Smooth muscle cell (in vitro differentiated cells): Measurements from ENCODE around the gene SCTR. TPM values are rescaled to one million over a fixed set of nuclear protein-coding genes. Genes with fewer than 3 reads are reported as not detected.

Experiments used
- DNase-seq: peaks from one replicate; lab custom pipeline; 2025; ENCODE audit not compliant: unreplicated experiment; lab: John Stamatoyannopoulos, UW
- H2AFZ ChIP-seq: fragments of 200-600 bp; sonication (generic); 2 replicates; pipeline ENCODE4 v1.6.0; 2016; ENCODE audit warnings: antibody characterized with exemption, low read depth, mild to moderate bottlenecking
- H3F3A ChIP-seq: fragments of 200-600 bp; sonication (generic); 2 replicates; pipeline ENCODE4 v1.6.0; 2017; ENCODE audit warnings: antibody characterized with exemption, low read depth
- H3K27ac ChIP-seq: fragments of 200-600 bp; sonication (generic); 2 replicates; pipeline ENCODE4 v1.5.1; 2016; ENCODE audit warnings: low read depth, mild to moderate bottlenecking
- H3K27me3 ChIP-seq: fragments of 200-600 bp; sonication (generic); 2 replicates; pipeline ENCODE4 v1.6.1; 2016; ENCODE audit warnings: low read depth, mild to moderate bottlenecking
- H3K36me3 ChIP-seq: fragments of 200-600 bp; sonication (generic); 2 replicates; pipeline ENCODE4 v1.5.1; 2016; ENCODE audit warnings: low read depth
- H3K4me1 ChIP-seq: fragments of 200-600 bp; sonication (generic); 2 replicates; pipeline ENCODE4 v1.5.1; 2016; ENCODE audit warnings: low read depth
- H3K4me2 ChIP-seq: fragments of 200-600 bp; sonication (generic); 2 replicates; pipeline ENCODE4 v1.6.0; 2016; ENCODE audit warnings: mild to moderate bottlenecking
- H3K4me3 ChIP-seq: fragments of 200-600 bp; sonication (generic); 2 replicates; pipeline ENCODE4 v1.5.1; 2016; ENCODE audit warnings: mild to moderate bottlenecking
- H3K79me2 ChIP-seq: fragments of 200-600 bp; sonication (generic); 2 replicates; pipeline ENCODE4 v1.6.0; 2016; ENCODE audit warnings: low read depth, mild to moderate bottlenecking
- H3K9ac ChIP-seq: fragments of 200-600 bp; sonication (generic); 2 replicates; pipeline ENCODE4 v1.6.0; 2016; ENCODE audit warnings: low read depth
- H3K9me3 ChIP-seq: fragments of 200-600 bp; sonication (generic); replicated peaks from 2 replicates; pipeline ENCODE4 v1.5.1; 2016; ENCODE audit warnings: low read depth
- H4K20me1 ChIP-seq: fragments of 200-600 bp; sonication (generic); 2 replicates; pipeline ENCODE4 v1.6.0; 2016; ENCODE audit warnings: low read depth
- CTCF ChIP-seq: fragments of 200-600 bp; sonication (generic); IDR thresholded peaks from 2 replicates; pipeline ENCODE4 v1.5.1; 2017; ENCODE audit warnings: borderline replicate concordance, mild to moderate bottlenecking, antibody characterized with exemption; ENCODE audit not compliant: insufficient read depth, poor library complexity, severe bottlenecking
- WGBS: methylation state at CpG from one replicate; pipeline ENCODE4 v1.1.7; 2016; ENCODE audit warnings: low lambda C conversion rate; 5-methylcytosine and 5-hydroxymethylcytosine counted together
- polyA plus RNA-seq: library from polyadenylated mRNA; unstranded; fragments of >200 nt; fragmentation: Nextera tagmentation; extraction: Ambion mirVana; gene quantifications from 2 replicates; pipeline ENCODE4 v1.2.1, GENCODE V29; 2016
- total RNA-seq: library from RNA; depleted of rRNA; stranded (reverse); fragments of >200 nt; gene quantifications from 2 replicates; pipeline ENCODE4 v1.2.3, GENCODE V29; 2014

SCTR gene
- total and polyA plus RNA-seq, 2 experiments from 2014 or later, result not detected

GRCh38 chr2:119477113-119477505 lies 47.2 kb downstream of the SCTR start:
- Histone ChIP-seq H2AFZ (no peak overlapping the region), H3K9me3 (no peaks in the 10 kb centered on the region), H3K27ac (no peak overlapping the region), H3K4me3 (no peak overlapping the region), H3K36me3 (no peaks in the 10 kb centered on the region), H4K20me1 (no peaks in the 10 kb centered on the region), H3K4me1 (peaks cover 10% of the 10 kb centered on the region), H3F3A (no peaks in the 10 kb centered on the region), H3K9ac (no peak overlapping the region), H3K4me2 (no peak overlapping the region), H3K27me3 (no peaks in the 10 kb centered on the region), H3K79me2 (no peaks in the 10 kb centered on the region)
- 82% methylated on average over 9 of the region's 9 CpGs for WGBS
- DNase-seq, result no peak
- no peak for TF ChIP-seq CTCF

- H4K20me1 ChIP-seq, result no peaks in the 10 kb centered on the region
- no peaks in the 10 kb centered on the region for H3K79me2 ChIP-seq
- H3F3A ChIP-seq, result no peaks in the 10 kb centered on the region
- no peak for DNase-seq
- peak; percentile 98 for TF ChIP-seq CTCF
- H3K4me1 ChIP-seq, result peaks cover 10% of the 10 kb centered on the region
- H3K27ac ChIP-seq, result no peak overlapping the region
- no peak overlapping the region for H3K4me2 ChIP-seq
- H3K9me3 ChIP-seq, result no peaks in the 10 kb centered on the region
- H3K9ac ChIP-seq, result no peak overlapping the region
- H3K4me3 ChIP-seq, result no peak overlapping the region
- no peak overlapping the region for H2AFZ ChIP-seq
- no peaks in the 10 kb centered on the region for H3K36me3 ChIP-seq
- WGBS, result 39% methylated on average over 20 of the region's 20 CpGs
- H3K27me3 ChIP-seq, result no peaks in the 10 kb centered on the region
These were observed 47.8 kb downstream of the SCTR start for GRCh38 chr2:119476301-119477112.

GRCh38 chr2:119475857-119476244 lies 48.4 kb downstream of the SCTR start:
- Histone ChIP-seq H3K4me2 (no peak overlapping the region), H3K27me3 (no peaks in the 10 kb centered on the region), H4K20me1 (no peaks in the 10 kb centered on the region), H3K9ac (no peak overlapping the region), H2AFZ (no peak overlapping the region), H3K36me3 (no peaks in the 10 kb centered on the region), H3K9me3 (no peaks in the 10 kb centered on the region), H3K79me2 (no peaks in the 10 kb centered on the region), H3F3A (no peaks in the 10 kb centered on the region), H3K27ac (no peak overlapping the region), H3K4me1 (peaks cover 10% of the 10 kb centered on the region), H3K4me3 (no peak overlapping the region)
- 83% methylated on average over 6 of the region's 6 CpGs for WGBS
- no peak for TF ChIP-seq CTCF
- no peak for DNase-seq
